ENCODE data around the gene SEMA3B.
"Not testable (repeated sequence)": the region's sequence is repeated elsewhere in the genome, so short reads cannot be mapped to it uniquely, and the experiment has no call there.

The SEMA3B gene

DNA sequence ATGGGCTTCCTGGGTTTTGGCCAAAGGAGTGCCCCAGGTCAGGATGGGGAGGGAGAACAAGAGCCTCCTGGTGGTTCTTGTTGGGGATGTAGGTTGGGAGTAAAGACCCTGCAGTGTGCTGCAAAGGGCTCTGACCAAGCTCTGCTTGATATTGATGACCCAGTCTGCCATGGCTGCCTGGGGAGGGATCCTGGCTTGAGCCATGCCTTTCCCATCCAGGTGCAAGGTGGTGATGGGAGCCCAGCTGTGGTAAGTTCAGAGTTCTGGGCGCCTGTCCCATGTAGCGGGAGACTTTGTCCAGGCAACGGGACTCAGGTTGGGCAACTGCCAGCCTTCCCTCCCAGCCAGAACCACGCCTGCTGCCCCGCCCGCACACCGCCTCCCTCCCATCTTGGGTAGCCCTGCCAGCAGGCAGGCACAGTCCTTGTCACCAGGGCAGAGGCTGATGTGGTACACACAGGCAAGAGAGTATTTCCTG lies 30.4 kb upstream of the SEMA3B start:
- no peak for DNase-seq

DNA sequence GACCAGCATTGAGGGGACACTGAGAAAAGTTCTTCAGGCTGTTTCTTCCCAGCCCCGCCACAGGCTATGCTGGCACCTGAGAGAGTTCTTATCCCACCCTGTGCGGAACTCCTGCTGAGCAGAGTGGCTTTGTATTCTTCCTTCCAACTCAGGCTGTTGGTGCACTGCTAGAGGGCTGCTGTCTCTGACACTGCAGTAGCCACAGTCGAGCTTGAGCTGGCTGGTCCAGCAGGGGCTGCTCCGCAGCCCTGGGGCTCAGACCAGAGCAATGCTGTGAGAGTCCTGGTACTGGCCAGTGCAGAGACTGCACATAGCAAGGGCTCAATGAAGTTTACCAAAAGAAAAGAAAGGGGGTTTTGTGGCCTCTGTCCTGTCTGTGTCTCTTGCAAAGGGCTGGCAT lies 29.3 kb upstream of the SEMA3B start:
- DNase-seq = no peak

DNA sequence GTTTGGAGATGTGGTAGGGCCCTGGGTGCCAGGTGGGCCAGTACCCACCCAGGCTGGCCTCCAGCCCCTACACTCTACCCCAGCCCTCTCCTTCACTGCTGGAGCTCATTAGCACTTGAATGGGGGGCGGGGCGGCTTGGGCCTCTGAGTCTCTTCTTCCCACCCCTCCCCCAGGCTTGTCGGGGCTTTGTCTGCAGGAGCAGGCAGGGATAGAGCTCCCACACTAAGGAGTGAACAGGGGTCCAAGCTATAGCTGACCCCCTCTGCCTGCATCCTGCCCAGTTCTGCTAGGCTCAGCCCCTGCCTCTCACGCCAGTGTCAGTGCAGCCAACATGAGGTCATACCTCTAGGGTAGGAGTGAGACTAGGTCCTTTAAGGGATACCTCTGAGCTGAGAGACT lies 27.8 kb upstream of the SEMA3B start:
- DNase-seq = no peak

DNA sequence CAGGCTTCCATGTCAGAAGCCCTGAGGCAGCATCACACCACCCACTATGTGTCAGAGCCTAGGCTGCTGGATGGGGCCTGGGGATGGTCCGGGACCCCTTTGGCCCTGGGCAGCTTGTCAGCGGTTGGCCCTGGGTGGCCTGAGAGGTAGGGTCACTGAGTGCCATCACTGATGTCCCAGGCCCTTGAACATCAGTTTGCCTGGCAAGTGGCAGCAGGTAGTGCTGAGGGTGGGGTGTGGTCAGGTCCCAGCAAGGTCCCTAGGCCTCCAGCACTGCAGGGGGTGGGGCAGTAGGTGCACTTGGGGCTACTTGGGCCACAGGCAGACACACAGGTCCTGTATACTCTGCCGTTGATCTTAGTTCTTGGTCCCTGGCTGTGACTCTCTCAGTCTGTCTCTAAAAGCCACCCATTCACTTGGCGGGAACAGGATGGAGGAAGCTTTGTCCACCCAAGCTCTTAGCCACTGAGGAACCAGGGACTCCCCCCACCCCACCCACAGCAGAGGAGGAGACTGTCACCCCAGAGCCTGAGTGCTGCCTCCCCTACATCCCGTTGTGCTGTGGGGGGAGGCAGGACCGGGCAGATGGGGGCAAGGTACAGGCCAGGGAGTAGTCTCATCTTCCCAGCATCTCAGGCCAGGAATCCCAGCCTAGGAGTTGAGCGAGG lies 27.1 kb upstream of the SEMA3B start:
- no peak for DNase-seq

DNA sequence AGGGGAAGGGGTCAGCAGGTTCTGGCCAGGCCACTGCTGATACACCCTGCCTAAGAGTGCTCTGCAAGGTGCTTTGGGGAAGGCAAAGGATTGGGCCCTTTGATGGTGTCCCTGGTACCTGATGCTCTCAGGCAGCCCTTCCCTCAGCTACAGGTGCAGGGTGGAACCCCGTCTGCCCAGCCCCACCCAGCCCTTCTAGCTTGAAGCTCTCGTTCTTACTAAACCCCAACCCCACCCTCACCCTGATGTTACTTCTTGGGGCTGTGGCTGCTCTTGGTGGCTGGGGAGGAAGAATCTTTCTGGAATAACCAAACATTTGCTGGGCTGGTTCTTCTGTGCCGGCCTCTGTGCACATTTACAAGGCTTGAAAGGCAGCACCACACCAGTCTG lies 26.6 kb upstream of the SEMA3B start:
- no peak for DNase-seq

DNA sequence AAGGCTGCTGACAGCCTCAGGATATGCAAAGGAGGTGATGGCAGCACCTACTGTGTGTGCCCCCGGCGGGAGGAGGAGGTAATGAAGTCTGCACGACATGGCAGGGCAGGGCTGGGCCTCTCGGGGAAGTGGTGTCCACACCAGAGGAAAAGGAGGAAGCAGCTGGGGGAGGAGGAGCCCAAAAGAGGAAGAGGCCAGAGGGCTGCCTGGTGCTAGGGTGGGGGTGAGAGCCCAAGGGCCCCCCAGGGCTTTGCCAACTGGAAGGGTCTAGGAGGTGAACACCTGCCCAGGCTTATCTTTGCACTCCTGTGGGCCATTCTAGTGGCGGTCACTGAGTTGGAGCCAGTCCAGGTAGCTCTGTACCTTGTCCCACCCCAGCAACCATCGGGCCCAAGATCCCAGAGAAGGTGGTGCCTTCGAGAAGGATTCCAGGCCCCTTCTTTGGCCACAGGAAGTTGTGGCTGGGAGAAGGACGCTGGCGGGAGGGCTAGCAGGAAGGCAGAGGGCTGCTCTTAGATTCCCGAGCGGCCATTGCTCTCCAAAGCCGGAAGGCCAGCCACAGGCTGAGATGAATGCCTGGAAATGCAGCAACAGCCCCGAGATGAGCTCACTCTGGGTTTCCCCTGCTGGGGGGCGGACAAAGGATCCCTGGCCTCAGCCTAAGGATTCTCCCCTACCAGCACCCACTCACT lies 25.9 kb upstream of the SEMA3B start:
- no peak for DNase-seq

DNA sequence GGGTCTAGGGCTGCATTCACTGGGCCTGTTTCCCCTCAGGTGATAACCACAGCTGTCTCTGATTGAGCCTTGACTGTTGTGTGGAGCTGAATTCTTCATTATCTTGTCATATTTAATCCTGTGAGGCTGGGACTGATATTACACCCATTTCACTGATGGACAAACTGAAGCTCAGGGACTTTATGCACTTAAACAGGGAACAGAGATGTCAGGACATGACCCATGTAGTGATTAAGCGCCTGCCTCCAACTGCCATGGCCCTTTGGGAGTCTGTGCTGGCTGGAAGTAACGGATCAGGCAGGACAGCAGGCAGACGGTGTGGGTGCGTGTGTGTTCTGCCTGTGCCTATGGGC lies 25.4 kb upstream of the SEMA3B start:
- no peak for DNase-seq

DNA sequence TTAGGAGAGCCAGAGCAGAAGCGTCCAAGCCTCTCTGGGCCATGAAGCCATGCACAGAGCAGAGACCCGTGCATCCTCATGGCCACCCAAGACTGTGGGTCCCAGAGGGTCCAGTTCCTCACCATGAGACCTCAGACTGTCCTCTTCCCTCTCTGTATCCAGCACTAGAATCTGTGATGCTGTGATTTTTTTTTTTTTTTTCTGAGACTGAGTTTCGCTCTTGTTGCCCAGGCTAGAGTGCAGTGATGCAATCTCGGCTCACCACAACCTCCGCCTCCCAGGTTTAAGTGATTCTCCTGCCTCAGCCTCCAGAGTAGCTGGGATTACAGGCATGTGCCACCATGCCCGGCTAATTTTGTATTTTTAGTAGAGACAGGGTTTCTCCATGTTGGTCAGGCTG lies 24.1 kb upstream of the SEMA3B start:
- not testable (repeated sequence) for DNase-seq

DNA sequence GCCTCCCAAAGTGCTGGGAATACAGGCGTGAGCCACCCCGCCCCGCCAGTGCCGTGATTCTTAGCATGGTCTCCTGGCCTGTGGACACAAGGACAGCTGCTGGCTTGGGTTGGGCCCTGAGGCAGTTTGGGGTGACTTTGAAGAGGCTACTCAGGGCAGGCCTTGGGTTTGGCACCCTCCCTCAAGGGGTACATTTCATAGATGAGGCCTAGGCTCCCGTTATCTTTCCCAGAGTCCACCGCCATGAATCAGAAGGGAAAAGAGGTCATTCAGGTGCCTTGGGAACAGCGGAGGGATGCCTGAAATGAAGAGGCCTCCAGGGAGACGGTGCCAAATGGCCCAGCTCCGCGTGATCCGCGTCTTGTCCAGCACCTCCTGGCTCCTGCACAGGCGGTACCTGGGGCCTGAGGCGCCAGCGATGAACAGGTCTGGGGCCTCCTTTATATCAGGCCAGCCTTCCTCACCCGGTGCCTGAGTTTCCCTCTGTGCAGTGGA lies 23.6 kb upstream of the SEMA3B start:
- no peak for DNase-seq

DNA sequence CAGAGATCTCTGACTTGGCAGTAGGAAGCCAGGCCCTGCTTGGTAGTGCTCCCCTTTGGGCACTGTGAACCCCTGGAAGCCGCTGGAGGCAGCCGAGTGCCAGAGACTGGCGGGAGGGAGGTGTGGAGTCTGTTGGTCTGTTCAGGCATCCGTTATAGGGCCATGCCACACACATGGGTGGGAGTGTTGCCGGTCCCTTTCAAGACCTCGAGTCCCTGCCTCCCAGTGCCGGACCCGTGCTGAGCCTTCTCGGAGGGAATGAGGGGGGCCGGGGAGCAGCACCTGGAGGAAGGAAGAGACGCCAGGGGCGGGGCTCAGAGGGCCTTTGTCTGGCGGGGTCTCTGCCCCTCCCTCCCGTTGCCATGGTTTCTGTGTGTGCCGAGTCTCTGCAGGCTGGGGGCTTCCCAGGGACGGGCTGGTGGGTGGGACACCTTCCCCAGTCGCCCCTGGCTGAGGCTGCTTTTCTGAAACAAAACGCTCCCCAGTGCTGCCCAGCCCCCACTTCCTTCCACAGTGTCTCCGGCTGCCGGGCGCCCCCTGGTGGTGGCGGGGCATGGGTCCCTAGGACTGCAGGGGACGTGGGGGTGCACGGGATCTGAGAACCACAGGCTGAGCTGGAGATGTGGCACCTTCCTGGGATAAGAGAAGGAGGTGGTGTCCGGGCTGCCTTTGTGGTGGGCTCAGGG lies 23.0 kb upstream of the SEMA3B start:
- peak; percentile 17 for DNase-seq

DNA sequence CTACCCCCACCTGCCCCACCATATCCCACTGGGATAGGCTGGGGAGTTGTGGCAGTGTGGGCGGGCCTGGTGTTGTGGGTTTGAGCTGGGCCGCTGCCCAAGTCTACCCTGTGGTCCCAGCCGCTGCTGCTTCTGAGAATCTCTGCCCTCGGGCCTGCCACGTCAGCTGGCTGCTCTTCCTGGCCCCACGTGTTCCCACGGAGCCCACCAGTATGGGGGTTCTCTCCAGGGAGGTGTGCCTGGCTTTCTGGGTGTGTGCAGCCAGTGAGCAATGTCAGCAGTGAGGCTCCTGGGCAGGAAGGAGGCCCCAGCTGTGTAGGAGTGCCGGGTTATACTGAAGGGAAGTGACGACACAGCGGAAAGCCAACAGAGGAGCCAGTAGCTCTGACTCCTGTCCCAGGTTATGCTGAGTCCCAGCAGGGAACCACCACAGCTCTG lies 22.4 kb upstream of the SEMA3B start:
- no peak for DNase-seq

DNA sequence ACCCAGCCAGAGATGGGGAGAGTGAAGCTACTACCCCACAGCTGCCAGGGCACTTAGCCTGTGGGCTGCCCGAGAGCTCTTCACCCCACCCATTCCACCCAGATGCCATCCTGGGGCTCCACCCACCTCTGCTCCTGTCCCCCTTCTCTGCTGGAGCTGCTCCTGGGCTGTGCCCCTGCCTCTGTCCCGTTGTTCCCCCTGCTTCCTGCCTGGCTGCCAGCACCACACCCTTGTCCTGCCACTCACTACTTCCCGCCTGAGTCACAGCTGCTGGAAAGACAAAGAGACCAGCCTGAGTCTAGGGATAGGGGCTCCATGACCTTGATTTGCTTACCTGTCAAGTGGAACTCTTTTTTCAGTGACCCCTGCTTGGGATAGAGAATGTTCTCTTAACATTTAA lies 20.6 kb upstream of the SEMA3B start:
- no peak for DNase-seq

DNA sequence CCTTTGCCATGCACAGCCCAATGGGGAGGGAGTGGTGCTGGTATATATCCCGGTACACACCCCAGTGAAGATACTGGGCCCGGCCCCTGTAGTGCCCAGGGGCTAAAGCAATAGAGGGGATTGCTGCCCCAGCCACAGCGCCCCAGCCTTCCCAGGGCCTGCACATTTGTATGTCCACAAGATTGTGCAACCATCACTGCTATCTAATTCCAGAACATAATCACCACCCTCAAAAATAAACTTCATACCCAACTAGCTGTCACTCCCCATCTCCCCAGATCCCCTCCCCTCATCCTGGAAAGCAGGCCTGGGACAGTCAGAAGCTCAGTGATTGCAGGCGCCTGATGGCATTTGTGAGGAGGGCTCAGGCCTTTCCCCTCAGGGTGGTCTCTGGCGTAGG lies 19.5 kb upstream of the SEMA3B start:
- no peak for DNase-seq

DNA sequence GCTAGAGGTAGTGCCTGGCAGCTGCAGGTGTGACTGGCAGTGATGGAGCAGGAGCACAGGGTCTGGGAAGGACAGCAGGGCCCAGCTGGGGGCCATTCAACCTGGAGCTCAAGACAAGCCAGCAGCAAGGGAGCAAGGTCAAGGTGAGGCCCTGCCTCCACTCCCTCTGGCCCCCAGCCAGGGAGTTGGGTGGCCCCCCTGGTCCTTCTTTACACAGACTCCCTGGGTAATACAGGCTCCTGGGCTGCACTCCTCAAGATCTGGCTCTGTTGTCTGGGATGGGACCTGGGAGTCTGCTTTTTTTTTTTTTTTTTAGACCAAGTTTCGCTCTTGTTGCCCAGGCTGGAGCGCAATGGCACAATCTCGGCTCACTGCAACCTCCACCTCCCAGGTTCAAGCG lies 18.4 kb upstream of the SEMA3B start:
- no peak for DNase-seq

DNA sequence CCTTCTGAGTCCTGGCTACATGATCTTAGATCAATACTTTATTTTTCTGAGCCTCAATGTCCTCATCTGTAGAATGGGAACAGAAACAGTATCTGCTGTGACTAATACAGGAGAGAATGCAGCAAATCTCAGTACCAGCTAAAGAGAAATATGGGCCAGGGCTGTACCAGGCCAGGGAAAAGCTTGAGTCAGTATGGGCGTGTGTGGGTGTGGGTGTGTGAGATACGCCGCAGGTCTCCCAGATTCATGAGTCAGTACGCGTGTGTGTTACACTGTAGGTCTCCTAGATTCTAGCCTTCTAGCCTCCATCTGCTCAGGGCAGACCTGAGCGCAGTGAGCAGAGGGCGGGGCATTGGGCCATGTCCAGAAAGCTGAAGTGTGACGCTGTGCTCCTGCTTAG lies 17.7 kb upstream of the SEMA3B start:
- no peak for DNase-seq

DNA sequence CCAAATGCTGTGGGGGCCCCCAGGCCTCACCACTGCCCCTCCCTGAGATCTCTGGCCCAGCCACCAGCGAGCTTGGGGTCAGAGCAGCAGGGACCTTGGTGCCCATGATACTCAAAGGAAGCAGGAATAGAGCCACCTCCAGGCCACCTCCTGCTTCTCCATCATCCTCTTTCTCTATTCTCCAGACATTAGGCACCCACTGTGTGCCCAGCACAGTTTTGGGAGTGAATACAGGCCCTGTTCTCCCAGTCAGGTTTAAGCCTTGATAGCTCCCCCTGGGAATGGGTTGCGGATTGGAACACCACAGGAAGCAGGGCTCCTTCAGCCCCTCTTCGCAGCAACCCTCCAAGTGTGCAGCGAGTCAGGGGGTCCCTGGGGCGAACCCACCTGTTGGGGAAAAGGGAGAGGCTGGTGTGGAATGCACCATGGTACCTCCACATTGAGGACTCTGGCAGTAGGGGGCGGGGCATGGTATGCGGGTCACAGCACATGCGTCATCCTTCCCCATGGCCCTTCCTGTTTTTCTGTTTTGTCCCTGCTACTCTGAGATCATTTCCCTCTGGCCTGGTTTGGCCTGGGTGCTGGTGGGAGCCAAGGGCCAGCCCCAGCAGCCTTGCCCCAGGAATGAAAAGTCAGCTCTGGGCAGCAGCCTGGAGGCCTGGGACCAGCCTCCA lies 14.2 kb upstream of the SEMA3B start:
- DNase-seq = no peak

DNA sequence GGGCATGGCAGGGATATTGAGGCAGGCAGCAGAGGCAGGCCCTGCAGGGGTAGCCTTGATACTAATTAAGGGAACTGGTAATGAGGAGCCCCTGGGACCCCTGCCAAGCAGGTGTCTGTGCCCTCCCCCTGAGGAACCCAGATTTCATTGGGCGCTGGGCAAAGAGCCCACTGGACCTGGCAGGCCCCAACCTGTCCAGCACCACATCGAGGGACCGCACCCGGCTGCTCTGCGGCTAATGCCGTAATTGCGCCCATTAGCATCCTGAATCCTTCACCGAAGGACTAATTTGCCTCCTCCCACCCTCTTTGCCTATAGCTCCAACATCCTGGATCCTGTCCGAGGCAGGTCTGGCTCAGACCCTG lies 13.7 kb upstream of the SEMA3B start:
- no peak for DNase-seq

DNA sequence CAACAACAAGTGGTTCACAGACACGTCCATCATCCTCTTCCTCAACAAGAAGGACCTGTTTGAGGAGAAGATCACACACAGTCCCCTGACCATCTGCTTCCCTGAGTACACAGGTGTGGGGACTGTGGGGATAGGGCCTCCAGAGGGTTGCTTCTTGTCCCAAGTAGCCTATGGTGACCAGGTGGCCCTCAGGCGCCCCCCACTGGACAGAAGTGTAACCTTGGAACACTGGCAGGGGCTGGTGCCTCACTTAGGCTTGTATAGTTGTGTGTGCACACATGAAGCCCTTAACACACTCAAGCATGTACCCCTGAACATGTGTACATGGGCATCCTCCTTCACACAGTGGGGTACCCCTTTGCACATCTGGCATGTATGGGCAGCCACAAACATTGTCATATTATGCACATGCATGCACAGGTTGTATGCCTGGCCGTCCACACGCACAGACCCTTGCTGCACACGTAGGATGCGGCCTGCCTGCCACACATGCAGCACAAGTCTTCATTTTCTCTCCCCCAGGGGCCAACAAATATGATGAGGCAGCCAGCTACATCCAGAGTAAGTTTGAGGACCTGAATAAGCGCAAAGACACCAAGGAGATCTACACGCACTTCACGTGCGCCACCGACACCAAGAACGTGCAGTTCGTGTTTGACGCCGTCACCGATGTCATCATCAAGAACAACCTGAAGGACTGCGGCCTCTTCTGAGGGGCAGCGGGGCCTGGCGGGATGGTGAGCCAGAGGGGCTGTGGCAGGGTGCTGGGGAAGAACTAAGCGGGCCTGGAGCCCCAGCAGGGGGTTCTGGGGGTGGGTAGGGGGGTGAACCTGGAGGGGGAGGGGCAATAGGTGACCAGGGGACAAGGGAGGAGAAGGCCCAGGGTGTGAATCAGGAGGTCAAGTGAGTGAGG lies 11.7 kb upstream of the SEMA3B start:
- DNase-seq = no peak

DNA sequence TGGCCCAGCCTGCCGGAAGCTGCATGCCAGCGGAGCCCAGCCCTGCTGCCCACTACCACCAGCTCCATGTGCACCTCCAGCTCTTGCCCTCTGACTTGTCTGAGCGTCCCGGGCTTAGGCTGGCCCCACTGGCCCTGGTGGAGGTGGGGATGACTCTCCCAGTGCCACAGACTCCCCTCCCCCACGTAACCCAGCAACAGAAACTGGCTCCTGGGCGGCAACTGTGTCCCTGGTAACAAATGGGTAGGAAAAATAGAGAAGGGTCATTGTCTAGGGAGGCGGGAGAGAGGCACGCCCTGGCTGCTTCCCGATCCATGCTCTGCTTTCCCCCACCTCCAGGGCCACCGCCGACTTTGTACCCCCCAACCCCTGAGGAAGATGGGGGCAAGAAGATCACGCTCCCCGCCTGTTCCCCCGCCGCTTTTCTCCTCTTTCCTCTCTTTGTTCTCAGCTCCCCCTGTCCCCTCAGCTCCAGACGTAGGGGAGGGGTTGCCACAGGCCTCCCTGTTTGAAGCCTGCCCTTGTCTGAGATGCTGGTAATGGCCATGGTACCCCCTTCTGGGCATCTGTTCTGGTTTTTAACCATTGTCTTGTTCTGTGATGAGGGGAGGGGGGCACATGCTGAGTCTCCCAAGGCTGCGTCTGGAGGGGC lies 10.8 kb upstream of the SEMA3B start:
- DNase-seq = no peak

DNA sequence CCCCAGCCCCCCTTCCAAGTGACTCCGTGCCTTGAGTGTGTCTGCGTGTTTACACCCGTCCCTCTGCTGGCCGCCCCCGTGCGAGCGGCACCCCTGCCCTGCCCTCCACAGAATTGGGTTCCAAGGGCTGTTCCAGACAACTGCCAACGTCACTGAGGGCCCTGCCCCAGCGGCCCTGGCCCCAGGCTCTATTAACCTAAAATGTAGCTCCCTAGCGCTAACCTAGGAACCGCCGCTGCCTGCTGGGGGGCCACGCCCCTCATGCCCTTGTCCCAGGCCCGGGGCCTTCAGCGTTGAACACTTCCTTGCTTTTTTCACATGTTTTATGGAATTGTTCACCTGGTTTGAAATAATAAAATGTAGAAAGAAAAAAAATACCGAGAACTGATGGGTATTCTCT lies 10.0 kb upstream of the SEMA3B start:
- no peak for DNase-seq

DNA sequence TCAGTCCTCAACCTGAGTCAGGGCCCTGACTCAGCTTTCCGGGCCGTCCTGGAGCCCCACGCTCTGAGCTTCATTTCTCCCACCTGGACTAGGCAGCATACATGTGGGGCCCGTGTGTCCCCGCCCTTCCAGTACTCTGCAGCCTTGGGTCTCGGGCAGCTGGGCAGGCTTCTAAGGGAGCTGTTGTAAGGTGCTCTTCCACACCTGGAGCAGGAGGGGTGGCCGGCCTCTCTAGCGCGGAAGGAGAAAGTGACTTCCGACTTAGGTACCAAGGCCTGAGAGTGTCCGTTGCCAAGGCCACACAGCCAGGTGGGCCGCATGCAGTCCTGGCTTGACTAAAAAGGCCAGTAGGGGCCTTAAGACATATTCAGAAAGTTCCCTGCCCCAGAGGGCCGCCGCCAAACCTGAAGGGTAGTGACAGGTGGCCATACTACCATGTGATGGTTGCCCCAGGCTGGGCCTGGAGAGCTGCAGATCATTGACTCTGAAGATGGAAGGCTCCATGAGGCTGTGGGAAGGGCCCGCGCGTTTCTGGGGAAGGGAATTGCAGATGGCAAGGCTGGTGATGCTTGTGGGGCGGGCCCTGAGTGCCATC lies 9.4 kb upstream of the SEMA3B start:
- DNase-seq = no peak

Measured in NCI-H774 (cell line).